Liver (tissue), 2 donors: ENCODE results near the gene TRIM3.
A peak's percentile ranks its signal among the peaks of the same experiment; 100 is the strongest.

Experiments used
- CTCF ChIP-seq: fragments of 150-350 bp; IDR thresholded peaks from 2 replicates; pipeline ENCODE4 v1.5.1; 2017; ENCODE audit warnings: improper control_type of control experiment, low read depth, low read length; ENCODE audit not compliant: missing input control
- REST ChIP-seq: IDR thresholded peaks from 2 replicates; pipeline ENCODE4 v1.6.1; 2016; ENCODE audit warnings: antibody characterized with exemption, mild to moderate bottlenecking
- YY1 ChIP-seq: IDR thresholded peaks from 2 replicates; pipeline ENCODE4 v1.6.1; 2016; ENCODE audit warnings: antibody characterized with exemption, mild to moderate bottlenecking
- donor health status: healthy.

GRCh38 chr11:6440906-6441358 lies 32.8 kb downstream of the TRIM3 start, which contains the start of gene HPX:
- TF ChIP-seq CTCF (no peak), YY1 (peak; percentile 73), REST (peak; percentile 92)
